Stimulated activated naive CD8-positive, alpha-beta T cell treated with anti-CD3 and anti-CD28 coated beads, Interleukin-15, Interleukin-2, amounts not matched to agents 100 U/mL and 50 U/mL, for 24 hours (primary cell): ENCODE data around the gene LHFPL2.

Source experiments
- ATAC-seq: fragments of 150-1000 bp; cut with Tn5 transposase; one replicate; pipeline ENCODE4 v1.10.0; 2021
- DNase-seq: peaks from one replicate; pipeline ENCODE4 v3.0.0; 2021

The LHFPL2 gene

DNA sequence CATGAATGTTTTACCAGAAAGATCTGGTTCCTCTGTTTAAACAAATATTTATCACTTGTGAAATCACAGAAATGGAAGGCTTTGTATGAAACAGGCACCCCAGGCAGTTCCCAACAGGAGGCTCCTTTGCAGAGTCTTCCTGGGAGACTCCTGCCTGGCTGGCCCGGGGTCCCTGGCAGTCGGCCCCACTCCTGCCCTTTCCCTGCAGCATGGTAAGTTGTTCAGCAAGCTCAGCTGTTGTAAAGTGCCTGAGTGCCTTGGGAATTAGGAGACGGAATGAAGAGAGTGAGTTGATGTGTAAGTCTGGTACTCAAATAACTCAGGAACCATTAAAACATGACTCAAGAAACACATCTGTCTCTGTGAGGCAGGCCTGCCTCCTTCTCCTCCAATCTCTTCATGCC, 17.5 kb upstream of the LHFPL2 start:
- ATAC-seq (no peak), DNase-seq (no peak)

DNA sequence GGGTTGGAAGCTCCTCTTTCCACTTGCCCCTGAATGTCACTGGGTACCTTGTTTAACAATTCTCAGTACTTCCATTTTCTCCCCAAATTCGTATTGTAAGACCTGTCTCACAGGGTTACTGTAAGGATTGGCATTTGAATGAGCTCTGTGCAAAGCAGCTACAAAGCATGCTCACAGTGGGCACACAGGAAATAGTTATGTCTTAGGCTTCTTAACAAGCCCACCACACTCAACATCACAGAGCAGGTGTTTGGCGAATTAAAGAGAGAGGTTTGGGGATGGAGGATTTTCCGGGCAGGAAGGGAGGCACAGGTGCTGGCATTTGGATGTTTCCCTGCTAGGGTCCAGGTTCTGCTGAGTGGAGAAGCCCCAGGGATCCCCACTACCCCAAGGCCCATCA, 17.0 kb upstream of the LHFPL2 start:
- ATAC-seq: no peak
- DNase-seq: no peak

DNA sequence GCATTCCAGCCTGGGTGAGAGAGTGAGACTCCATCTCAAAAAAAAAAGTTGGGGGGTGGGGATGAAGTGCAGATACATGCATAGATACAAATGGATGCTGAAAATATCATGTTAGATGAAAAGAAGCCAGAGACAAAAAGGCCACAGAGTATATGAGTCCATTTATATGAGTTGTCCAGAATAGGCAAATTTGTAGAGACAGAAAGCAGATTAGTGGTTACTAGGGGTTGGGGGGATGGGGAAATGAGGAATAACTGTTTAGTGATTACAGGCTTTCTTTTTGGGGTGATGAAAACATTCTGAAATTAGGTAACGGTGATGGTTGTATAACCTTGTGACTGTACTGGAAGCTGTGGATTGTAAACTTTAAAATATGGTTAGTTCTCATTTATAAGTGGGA, 13.8 kb upstream of the LHFPL2 start:
- DNase-seq (no peak), ATAC-seq (no peak)

DNA sequence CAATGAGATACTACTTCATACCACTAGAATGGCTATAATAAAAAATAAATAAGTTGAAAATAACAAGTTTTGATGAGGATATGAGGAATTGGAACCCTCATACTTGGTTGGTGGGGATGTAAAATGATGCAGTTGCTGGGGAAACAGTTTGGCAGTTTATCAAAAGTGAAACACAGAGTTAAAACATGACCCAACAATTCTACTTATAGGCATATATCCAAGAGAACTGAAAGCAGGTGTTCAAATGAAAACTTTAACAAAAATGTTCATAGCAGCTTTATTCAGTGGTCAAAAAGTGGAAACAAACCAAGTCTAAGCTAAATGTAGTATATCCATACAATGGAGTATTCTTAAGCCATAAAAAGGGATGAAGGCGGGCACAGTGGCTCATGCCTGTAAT, 13.1 kb upstream of the LHFPL2 start:
- DNase-seq (no peak), ATAC-seq (no peak)

DNA sequence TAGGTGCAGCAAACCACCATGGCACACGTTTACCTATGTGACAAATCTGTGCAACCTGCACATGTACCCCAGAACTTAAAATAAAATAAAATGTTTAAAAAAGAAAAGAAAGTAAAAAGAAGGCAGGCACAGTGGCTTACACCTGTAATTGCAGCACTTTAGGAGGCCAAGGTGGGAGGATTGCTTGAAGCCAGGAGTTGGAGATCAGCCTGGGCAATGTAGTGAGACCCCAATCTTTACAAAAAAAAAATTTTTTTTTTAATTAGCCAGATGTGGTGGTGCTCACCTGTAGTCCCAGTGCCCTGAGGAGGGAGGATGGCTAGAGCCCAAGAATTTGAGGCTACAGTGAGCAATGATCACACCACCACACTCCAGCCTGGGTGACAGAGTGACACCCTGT, 12.5 kb upstream of the LHFPL2 start:
- no peak for ATAC-seq
- DNase-seq: no peak

DNA sequence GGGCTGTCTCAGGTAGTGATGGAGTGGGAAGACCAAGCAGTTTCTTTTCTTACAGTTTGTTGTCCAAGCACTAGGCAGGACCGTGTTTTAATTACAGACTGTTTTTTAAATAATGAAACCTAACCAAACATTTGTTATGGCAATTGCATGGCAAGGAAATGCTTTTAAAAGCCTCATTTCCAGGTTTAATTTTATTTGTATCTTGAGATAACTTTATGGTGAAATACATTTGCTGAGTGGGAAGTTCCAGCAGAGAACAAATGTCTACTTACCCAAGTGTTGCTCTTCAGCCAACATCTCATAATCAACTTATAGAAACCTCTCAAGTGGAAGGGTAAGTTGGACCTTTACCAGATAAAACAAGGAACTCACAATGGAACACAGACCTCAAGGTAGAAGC, 11.8 kb upstream of the LHFPL2 start:
- DNase-seq (no peak), ATAC-seq (no peak)

DNA sequence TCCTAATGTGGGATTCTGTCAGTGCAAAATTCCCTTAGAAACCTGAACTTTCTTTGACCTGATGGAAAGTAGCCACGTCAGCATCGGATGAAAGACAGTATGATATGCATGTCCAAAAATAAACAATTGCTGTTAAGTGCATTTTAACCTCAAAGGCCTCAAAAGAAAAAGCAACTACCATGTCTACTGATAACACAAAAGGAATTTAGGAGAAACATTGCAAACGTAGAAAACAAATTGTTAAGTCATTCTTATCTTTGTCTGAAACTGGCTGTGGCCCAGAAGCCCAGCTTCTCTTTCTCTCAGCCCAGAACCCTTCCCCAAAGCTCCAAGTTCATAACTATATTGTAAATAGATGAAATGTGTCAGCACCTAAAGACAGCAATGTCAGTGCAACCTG, 11.1 kb upstream of the LHFPL2 start:
- no peak for ATAC-seq
- no peak for DNase-seq

DNA sequence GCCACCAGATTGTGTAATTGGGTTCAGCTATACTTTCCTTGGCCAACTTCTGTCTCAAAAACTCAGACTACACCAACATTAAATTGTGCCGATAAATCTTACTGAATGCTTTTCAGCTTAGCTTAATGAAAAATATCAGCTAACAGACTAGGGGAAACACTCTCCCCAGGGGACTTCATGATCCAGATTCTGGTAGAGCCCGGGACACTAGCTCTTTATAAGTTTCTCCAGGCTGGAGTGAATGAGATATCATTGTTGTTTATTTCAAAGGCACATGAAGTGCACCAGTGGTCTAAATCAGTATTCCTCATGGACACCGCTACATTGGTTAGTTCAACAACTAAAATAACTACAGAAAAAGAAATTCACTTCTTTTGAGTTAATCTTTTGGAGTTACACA, 10.5 kb upstream of the LHFPL2 start:
- ATAC-seq (no peak), DNase-seq (no peak)

DNA sequence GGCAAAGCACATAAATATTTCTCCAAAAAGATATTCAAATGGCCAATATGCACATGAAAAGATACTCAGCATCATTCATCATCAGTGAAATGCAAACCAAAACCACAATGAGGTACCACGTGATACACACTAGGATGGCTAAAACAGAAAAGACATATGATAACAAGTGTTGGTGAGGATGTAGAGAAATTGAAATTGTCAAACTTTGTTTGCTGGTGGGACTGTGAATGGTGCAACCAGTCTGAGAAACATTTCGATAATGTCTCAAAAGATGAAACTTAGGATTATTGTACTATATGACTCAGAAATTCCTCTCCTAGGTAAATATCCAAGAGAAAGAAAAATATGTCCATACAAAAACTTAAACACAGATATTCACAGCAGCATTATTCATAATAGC, 8.6 kb upstream of the LHFPL2 start:
- ATAC-seq (no peak), DNase-seq (no peak)

DNA sequence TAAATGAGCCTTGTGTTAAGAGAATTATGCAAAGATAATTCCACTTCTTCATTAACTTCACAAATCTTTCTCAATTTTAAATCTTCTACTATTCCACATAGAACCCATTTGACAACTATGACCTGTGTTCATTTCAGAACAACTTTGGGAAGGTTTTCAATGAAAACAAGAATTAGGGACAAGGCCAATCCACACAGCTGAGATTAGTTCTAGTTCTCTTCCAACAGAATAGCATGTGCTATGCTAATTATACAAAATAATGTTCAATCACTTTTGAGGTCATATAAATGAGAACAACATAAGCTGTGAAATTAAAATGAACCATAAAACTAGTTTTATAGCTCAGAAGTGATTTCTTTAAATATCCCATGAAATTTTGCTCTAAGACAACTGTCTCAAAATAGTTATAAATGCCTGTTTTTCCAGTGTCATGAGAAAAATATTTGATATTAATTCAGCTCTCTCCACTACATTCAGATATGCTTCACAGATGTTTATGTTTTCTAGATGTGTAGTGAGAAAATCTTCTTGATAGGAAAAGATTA, 7.2 kb upstream of the LHFPL2 start:
- ATAC-seq: no peak
- no peak for DNase-seq

DNA sequence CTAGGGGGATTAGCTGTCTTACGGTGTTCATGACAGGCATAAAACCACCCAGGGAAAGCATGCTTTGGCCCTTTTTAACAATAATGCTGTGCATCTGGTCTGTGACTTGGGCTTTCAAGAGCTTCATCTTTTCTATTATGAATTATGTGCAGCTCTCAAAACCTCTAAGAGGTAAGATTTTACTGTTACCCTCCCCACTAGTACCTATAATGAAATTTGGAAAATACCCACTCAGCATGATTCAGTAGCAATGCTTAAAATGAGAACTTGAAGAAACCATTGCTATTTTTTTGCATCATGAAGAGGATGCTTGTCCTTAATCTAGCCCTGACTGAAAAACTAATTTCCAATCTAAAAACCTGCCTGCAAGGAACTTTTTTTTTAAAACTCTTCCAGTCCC, 5.8 kb upstream of the LHFPL2 start:
- no peak for DNase-seq
- no peak for ATAC-seq

DNA sequence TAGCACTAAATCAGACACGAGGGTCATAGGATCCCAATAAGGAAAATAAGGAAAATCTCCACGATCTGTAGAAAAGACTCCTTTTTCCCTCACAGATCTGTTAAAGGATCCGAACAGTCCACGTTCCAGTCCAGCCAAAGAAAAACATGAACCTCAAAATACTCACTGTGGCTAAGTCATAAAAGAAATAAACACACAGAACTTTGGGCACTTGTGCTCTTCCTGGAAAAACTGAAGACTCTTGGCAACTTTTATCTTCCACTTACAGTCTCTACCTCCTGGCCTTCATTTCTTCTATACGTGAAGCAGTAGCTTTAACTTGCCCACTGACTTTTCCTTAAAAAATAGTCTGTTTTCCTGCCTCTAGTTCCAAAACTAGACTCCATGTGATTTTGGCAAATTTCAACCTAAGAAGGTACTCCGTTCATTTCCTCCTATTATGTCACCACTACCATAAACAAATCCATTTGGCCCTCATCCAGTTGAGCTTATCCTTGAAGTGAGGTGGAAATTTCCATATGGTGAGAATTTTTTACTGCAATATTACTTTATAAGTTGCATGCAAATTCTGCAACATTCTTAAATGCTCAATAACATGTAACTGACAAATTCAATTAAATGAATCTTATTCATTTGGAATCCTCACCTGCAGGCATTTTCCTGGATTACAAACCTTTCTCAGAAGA, 5.3 kb upstream of the LHFPL2 start:
- ATAC-seq (no peak), DNase-seq (no peak)

DNA sequence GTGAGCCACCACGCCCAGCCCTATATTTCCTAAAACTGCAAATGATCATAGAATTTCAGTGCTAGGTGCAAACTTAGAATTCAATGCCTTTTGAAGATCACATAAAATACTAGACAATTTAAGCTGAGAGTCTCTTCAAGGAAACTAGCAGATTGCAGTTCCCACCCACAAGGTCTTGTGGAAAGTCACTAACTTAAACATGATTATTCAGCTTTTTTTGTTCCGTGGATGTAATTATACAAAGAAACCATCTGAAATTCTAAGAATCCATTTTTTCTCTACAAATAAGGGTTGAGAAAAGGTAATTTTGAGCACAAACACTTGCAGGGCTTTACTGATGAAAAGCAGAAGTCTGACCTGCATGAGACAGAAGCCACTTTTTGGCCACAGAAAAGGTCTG, 4.5 kb upstream of the LHFPL2 start:
- ATAC-seq (no peak), DNase-seq (no peak)

DNA sequence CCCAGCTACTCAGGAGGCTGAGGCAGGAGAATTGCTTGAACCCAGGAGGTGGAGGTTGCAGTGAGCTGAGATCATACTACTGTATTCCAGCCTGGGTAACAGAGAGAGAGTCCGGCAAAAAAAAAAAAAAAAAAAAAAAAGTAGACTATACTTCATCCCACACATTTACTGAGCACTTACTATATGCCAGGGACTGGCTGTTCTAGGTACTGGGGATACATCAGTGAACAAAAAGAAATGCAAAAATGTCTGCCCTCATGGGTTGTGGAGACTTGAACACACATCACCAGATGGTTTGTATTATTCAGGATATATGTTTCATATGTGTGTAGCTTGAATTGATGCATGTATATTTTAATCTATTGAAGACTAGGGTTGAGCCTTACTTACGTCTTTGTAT, 2.9 kb upstream of the LHFPL2 start:
- no peak for ATAC-seq
- DNase-seq: no peak

DNA sequence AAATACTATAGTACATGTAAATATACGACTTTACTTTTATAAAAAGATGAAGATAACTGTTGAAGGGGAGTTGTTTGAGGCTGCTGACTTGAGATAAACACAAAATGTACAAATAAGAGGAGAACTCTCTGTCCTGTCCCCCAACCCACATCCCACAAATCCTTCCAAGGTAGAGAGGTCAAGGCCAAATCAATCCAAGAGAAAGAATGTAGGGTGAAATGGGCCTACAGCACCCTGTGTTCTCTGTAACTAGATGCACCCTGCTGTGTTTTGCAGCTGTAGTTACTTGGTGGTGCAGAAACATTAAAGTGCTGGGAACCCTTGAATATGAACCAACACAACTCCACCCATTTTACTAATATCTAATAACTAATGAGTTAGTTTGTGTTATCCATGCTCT, 2.0 kb upstream of the LHFPL2 start:
- no peak for DNase-seq
- no peak for ATAC-seq

DNA sequence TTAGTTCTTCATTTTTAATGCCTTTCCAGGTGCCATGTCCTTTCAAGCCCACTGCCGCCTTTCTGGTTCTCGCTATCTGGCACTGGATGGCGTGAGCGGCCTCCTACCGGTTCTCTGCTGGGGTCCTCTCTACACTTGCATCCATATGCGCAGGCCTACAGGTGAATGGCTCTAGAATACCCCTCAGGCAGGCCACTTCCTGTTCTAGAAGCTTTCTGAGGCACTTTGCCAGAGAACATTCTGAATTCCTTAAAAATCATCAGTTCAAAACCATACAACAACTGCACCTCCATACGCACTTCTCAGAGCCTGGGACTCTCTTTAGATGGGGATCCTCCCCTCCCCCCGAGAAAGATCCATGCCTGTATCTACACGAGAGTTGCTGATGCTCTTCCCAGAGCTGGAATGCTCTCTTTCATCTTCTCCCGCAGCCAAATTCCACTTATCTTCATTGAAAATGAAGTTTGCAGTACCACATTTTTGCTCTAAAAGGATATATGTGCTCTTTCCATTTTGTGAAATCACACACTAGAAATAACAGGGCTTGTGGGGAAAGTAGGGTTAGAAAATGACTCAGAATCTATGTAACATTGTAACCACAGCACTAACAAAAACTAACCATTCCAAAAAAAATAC, 1.4 kb upstream of the LHFPL2 start:
- ATAC-seq: no peak
- no peak for DNase-seq

DNA sequence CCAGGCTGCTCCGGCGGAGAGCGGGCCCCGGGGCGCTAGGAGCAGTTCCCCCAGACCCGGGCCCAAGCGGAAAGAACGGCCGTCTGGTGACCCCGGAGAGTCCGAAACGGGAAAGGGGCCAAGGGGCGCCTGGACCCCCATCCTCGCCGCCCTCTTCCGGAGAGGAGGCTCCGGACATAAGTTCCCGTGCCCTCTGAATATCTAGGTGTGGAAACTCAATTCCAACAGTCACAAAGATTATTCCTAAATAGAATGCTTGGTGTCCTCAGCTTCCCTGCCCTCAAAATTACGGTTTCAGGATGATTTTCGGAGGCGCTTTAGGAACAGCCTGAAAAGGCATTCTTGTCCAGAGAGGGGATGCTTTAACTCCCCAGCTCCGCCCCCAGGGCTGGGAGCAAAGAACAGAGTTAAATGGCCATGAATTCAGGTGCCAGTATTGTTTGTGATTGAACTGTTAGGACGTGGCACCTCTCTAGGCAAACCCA, 681 bp upstream of the LHFPL2 start:
- DNase-seq: no peak
- no peak for ATAC-seq

DNA sequence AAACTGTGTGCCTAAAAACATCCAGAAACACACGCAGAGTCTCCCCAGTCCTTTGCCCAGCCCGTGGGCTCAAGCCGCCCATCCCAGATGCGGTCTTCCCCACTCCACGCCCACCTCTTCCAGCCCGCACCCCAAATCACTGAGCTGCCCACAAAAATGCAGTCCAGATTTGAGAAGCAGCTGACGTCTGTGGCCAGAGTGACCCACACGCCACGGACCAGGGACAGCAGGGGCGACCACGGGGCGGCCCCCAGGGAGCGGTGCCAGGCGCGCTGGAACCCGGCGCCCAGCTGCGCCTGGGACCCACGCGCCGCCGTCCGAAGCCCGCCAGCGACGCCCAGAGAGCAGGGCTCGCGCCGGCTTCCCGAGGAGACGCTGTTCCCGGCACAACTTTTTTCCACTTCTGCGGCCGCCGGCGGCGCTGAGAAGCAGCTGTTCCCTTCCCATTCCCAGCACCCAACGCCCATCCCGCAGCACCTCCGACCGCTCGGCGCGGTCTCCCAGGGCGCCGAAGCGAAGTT, 674 bp downstream of the LHFPL2 start:
- peak; percentile 17 for ATAC-seq
- peak; percentile 14 for DNase-seq

DNA sequence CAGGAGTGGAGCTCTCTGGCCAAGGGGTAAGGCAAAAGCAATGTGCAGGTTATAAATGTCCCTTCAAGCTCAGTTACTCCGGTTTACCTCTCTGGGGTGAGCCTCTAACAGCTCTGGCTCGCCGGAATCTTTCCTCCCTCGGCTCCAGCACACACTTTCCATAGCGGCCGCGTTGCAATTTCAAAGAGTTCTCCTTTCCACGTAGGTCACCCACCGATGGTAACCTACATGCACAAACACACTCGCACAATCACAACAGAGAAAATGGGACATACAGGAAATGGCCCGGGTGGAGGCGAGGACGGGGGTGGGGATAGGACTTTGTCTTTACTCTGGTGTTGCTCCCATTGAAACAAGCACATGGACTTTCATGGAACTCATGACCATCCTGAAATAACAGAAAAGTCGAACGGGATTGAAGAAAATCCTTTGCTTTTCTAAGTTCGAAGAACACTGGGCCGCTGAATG, 1.2 kb downstream of the LHFPL2 start:
- DNase-seq (peak; percentile 32), ATAC-seq (peak; percentile 14)

DNA sequence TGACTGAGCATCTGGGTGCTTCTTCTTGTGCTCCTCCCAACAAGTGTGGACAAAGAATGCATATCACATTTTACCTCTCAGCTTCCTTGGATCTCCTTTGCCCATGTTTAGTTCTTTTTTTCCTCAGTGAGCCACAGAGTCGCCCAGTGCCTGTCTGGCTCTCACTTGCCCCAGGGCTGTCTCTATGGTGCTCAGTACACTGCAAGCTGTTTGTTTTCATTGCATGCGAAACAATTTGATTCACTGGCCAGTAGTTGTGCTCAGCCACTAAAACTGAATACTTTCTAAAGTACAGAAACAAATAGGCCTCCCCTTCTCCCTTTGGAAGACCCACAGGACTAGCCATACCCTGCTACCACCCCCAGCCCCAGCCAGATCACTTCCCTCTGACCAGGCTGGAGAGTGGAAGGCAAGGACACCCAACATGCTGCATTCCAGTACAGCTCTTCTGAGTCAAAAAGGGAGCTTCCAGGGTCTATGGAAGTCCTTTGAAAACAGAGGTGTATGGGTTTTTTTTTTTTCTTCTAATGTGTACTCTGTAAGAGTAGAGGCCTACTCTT, 3.8 kb downstream of the LHFPL2 start:
- no peak for ATAC-seq
- DNase-seq: no peak

DNA sequence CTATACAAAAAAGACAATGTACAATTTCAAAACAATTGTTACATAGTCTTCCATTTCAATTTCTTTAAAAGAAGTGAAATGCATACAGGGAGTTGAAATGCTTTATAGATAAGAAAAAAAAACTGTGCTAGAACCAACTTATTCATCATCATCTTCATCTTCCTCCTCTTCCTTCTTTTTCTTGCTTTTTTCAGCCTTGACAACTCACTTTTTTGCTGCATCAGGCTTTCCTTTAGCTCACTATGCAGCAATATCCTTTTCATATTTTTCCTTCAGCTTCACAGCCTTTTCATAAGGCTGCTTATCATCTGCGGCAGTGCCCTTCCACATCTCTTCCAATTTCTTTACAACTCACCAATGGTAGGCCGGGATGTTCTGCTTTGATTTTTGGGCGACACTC, 4.4 kb downstream of the LHFPL2 start:
- no peak for DNase-seq
- ATAC-seq: no peak

DNA sequence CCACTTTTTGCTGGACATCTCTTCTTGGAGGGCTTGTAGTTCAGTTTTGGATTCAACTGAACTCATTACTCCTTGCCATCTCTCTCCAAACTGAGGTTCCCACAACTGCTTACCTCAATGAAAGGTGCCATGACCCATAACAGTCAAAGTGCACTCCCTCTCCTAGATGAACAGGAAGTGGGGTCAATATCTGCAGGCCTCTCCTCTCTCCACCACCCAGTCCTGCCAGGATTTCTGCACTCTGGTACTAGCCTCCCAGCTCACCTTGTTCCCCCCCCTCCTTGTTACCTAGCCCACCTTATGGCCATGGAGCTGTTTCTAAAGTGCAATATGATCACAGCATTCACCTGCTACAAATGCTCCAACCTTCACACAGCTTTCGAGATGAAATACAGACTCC, 5.9 kb downstream of the LHFPL2 start:
- no peak for ATAC-seq
- DNase-seq: no peak
